Measurements from ENCODE around the gene SLC35G6. TPM values are rescaled to one million over a fixed set of nuclear protein-coding genes. Genes with fewer than 3 reads are reported as not detected.
A peak's percentile ranks its signal among the peaks of the same experiment; 100 is the strongest.
"Not testable (repeated sequence)": the region's sequence is repeated elsewhere in the genome, so short reads cannot be mapped to it uniquely, and the experiment has no call there.

Gene SLC35G6
- total RNA-seq, 1 donor, result not detected

DNA sequence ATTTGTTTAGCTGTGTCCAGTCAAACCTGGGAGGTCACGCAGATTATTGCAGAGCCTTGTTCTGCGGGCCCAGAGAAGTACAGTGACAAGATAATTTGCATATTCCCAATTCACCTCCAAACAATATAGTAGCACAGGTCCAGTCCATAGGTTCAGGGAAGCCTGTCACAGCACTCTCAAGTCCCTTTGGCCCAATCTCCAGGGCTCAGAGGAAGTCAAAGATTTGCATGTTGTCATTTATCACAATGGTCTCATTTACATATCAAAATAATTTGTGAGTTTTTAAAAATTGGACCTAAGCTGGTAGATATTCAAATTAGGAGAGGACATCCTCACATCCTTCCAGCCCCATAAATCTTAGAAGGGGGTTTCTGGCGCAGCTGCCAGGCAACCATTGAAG lies 13.7 kb upstream of the SLC35G6 start:
- Histone ChIP-seq H3K27me3 (ENCODE audit: insufficient read depth, low read length) (no peaks in the 10 kb centered on the region), H3K4me3 (ENCODE audit: low read length) (no peak overlapping the region), H3K4me1 (ENCODE audit: insufficient read depth, low read length) (peaks cover 27% of the 10 kb centered on the region), H3K9me3 (ENCODE audit: low read depth, low read length) (no peaks in the 10 kb centered on the region)

DNA sequence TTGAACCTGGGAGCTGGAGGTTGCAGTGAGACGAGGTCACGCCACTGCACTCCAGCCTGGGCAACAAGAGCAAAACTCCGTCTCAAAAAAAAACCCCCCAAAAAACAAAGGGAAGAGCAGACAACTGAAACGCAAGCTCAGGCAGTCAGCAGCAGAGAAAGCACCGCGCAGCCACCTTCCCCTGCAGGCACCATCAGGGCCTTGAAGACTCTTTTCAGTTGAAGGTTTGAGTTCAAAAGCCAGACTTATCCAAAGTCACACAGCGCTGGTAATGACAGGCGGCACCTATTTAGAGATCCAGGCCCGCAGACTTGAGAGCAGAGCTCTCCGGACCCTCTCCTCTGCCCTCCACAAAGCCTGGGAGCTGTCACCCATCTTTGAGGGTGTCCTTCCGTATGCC lies 13.0 kb upstream of the SLC35G6 start:
- Histone ChIP-seq H3K27me3 (ENCODE audit: insufficient read depth, low read length) (no peaks in the 10 kb centered on the region), H3K4me3 (ENCODE audit: low read length) (no peak overlapping the region), H3K9me3 (ENCODE audit: low read depth, low read length) (no peaks in the 10 kb centered on the region), H3K4me1 (ENCODE audit: insufficient read depth, low read length) (peaks cover 30% of the 10 kb centered on the region)

DNA sequence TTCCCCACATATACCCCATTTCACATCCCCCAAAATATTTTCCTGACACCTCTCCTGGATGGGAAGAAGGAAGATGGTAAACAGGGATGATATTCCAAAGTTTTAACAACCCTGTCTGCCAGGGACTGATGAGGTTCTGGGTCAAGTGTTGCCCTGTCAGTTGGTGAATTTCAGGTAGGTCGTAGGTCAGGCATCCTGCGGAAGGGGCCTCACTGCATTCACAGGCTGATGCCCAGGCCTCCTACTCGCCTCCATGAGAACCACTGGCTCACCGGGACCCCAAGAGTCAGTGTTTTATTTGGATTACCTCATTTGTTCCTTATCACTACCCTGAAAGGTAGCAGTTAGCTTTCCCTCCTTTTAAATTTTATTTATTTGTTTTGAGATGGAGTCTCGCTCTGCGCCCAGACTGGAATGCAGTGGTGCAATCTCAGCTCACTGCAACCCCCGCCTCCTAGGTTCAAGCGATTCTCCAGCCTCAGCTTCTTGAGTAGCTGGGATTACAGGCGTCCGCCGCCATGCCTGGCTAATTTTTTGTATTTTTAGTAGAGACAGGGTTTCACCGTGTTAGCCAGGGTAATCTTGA lies 12.3 kb upstream of the SLC35G6 start:
- peaks cover 30% of the 10 kb centered on the region for H3K4me1 ChIP-seq (ENCODE audit: insufficient read depth, low read length)
- no peaks in the 10 kb centered on the region for H3K27me3 ChIP-seq (ENCODE audit: insufficient read depth, low read length)
- no peak overlapping the region for H3K4me3 ChIP-seq (ENCODE audit: low read length)
- no peaks in the 10 kb centered on the region for H3K9me3 ChIP-seq (ENCODE audit: low read depth, low read length)

DNA sequence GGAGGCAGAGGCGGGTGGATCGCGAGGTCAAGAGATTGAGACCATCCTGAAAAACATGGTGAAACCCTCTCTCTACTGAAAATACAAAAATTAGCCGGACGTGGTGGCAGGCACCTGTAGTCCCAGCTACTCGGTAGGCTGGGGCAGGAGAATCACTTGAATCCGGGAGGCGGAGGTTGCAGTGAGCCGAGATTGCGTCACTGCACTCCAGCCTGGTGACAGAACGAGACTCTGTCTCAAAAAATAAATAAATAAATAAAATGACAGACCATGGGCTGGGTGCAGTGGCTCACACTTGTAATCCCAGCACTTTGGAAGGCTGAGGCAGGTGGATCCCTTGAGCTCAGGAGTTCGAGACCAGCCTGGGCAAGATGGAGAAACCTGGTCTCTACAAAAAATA lies 11.4 kb upstream of the SLC35G6 start:
- H3K9me3 ChIP-seq (ENCODE audit: low read depth, low read length); H3K4me3 ChIP-seq (ENCODE audit: low read length); H3K27me3 ChIP-seq (ENCODE audit: insufficient read depth, low read length): not testable (repeated sequence)
- H3K4me1 ChIP-seq (ENCODE audit: insufficient read depth, low read length), result peaks cover 33% of the 10 kb centered on the region

DNA sequence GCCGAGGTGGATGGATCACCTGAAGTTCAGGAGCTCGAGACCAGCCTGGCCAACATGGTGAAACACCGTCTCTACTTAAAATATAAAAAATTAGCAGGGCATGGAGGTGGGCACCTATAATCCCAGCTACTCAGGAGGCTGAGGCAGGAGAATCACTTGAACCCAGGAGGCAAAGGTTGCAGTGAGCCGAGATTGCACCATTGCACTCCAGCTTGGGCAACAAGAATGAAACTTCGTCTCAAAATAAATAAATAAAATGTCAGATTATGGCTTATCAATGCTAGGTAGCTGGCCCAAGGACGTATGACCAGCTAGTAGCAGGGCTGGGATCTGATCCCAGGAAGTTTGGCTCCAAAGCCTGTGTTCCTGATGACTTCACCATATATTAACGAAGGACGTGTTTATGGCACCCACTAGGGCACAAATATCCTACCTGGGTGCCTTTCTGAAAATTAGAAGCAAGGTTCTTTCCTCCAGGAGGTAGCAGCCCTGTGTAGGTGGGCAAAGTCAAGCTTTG lies 10.7 kb upstream of the SLC35G6 start:
- H3K4me1 ChIP-seq (ENCODE audit: insufficient read depth, low read length), result peaks cover 40% of the 10 kb centered on the region

DNA sequence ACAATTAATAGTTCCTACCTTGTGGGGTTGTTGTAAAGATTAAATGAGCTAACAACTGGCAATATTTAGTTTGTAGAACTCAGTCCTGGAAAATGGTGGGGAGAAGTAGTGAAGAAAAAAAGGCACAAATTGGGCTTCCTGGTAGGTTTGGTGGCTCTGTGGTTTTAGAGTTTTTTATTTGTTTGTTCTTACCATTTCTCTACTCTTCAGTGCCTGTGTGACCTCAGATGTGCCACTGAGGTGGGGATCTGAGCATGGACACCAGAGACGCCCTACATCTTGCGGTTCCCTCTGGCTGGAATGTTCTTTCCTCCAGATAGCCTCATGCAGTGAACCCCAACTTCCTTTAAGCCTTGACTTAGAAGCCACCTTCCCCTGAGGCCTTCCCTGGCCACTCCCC lies 9.5 kb upstream of the SLC35G6 start:
- peaks cover 45% of the 10 kb centered on the region for H3K4me1 ChIP-seq (ENCODE audit: insufficient read depth, low read length)
- H3K4me3 ChIP-seq (ENCODE audit: low read length), result no peak overlapping the region
- no peaks in the 10 kb centered on the region for H3K27me3 ChIP-seq (ENCODE audit: insufficient read depth, low read length)
- H3K9me3 ChIP-seq (ENCODE audit: low read depth, low read length), result no peaks in the 10 kb centered on the region

More for the DNA sequence above, 10.7 kb upstream of the SLC35G6 start:
- H3K4me3 ChIP-seq (ENCODE audit: low read length); H3K27me3 ChIP-seq (ENCODE audit: insufficient read depth, low read length); H3K9me3 ChIP-seq (ENCODE audit: low read depth, low read length): not testable (repeated sequence)

DNA sequence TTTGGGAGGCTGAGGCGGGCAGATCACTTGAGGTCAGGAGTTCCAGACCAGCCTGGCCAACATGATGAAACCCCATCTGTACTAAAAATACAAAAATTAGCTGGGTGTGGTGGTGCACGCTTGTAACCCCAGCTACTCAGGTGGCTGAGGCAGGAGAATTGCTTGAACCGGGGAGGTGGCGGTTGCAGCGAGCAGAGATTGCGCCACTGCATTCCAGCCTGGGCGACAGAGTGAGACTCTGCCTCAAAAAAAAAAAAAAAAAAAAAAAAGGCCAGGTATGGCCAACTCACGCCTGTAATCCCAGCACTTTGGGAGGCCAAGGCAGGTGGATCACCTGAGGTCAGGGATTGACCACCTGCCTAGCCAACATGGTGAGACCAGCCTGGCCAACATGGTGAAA lies 6.5 kb upstream of the SLC35G6 start:
- not testable (repeated sequence) for H3K9me3 ChIP-seq (ENCODE audit: low read depth, low read length); H3K27me3 ChIP-seq (ENCODE audit: insufficient read depth, low read length); H3K4me3 ChIP-seq (ENCODE audit: low read length)
- H3K4me1 ChIP-seq (ENCODE audit: insufficient read depth, low read length), result peaks cover 55% of the 10 kb centered on the region

DNA sequence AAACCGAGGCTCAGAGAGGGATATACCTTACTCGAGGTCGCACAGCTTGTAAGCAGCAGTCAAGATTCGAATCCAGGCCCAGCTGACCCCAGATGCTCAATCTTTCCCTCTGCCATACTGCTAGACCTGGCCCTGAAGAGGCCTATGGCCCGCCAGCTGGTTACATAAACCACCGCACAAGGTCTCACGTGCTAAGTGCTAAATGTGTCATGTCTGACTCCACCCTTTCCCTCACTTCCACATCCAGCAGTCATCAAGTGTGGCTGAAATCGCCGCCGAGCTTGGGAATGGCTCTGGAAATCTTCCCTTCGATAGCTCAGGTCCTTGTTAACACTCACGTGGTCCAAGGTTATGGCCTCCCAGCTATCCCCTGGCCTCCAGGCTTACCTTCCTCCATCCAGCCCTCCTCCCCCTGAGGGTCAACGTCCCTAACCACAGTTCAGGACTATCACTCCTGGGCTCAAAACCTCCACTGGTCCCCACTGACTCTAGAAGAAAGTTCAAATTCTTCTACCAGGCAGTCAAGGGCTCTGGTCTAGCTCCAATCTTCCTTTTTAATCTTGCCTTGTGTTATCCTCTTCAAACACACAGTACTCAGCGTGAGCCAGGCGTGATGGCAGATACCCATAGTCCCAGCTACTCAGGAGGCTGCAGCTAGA lies 5.4 kb upstream of the SLC35G6 start:
- Histone ChIP-seq H3K9me3 (ENCODE audit: low read depth, low read length) (no peaks in the 10 kb centered on the region), H3K4me3 (ENCODE audit: low read length) (no peak overlapping the region), H3K27me3 (ENCODE audit: insufficient read depth, low read length) (no peaks in the 10 kb centered on the region), H3K4me1 (ENCODE audit: insufficient read depth, low read length) (peaks cover 66% of the 10 kb centered on the region)

DNA sequence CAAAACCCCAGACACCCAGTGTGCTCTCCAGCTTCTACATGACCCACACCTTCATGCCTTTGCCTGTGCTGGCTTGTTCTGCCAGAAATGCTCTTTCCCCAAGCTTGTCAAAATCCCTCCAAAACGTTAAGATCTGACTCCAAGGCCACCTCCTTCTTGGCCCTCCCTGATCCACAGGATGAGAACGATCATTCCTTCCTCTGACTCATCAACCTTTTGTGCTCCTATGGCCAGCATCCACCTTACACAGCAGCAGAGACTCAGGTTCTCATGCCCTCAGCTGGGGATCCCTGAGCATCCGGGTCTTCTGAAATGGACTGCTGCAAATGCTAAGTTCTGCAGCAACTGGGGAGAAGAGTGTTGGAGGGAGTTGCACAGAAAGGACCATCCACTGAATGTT lies 4.8 kb upstream of the SLC35G6 start:
- no peak overlapping the region for H3K4me3 ChIP-seq (ENCODE audit: low read length)
- peaks cover 69% of the 10 kb centered on the region for H3K4me1 ChIP-seq (ENCODE audit: insufficient read depth, low read length)
- no peaks in the 10 kb centered on the region for H3K27me3 ChIP-seq (ENCODE audit: insufficient read depth, low read length)
- no peaks in the 10 kb centered on the region for H3K9me3 ChIP-seq (ENCODE audit: low read depth, low read length)

DNA sequence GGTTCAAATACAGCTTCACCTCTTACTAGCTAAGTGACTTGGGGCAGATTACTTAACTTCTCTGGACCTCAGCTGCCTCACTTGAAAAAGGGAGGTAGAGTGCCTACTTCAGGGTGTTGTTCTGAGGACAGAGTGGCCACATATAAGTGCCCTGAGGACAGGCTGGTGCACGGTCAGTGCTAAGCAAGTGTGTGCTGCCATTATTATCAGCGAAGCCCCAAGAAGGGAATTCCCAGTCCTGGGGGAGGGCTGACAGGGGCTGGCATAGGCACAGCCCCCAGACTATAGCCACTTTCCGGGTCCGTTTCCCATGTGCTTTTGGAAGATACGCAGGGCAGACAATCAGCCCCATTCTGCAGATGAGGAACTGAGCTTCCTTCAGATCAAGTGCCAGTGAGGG lies 4.3 kb upstream of the SLC35G6 start:
- Histone ChIP-seq H3K9me3 (ENCODE audit: low read depth, low read length) (no peaks in the 10 kb centered on the region), H3K27me3 (ENCODE audit: insufficient read depth, low read length) (no peaks in the 10 kb centered on the region), H3K4me1 (ENCODE audit: insufficient read depth, low read length) (peaks cover 67% of the 10 kb centered on the region), H3K4me3 (ENCODE audit: low read length) (no peak overlapping the region)

DNA sequence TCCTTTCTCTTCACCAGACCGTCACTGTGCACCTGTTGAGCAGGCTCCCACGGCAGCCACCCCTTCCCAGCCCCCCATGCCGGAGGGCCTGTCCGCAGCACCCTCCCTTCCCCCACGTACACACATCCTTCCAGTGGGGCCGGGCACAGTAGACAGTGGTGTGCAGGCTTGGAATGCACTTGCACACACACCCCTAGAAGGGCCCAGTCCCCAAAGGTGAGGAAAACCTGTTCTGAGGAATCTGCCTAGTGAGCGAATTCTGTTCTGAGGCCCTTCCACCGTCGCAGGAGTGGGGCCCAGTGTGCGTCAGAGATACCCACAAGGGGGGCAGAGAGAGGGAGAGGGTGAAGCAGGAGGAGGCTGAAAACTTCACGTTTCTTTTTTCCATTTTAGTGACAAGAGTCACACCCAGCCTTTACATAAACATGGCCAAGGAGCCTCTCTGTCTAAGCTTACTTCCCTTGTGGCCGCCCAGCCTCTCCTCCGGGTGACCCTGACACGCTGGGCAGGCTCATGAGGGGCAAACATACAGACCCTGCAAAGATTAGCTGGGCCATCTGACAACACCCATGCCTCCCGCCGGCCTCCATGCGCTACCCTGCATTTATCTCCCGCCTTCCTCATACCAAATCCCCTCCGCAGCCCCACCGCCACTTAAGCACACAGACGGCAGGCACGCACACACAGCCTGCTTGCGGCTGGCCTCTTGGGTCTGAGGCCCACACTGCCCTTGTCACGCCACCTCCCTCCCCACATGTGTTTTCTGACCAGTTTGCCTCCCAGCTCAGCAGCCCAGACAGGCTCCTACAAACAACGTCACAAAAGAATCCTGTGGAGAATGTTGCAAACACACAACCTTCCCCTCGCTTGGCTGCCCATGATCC lies 3.6 kb upstream of the SLC35G6 start:
- Histone ChIP-seq H3K9me3 (ENCODE audit: low read depth, low read length) (no peaks in the 10 kb centered on the region), H3K4me3 (ENCODE audit: low read length) (peak overlapping the region; percentile 65), H3K27me3 (ENCODE audit: insufficient read depth, low read length) (no peaks in the 10 kb centered on the region), H3K4me1 (ENCODE audit: insufficient read depth, low read length) (peaks cover 61% of the 10 kb centered on the region)

DNA sequence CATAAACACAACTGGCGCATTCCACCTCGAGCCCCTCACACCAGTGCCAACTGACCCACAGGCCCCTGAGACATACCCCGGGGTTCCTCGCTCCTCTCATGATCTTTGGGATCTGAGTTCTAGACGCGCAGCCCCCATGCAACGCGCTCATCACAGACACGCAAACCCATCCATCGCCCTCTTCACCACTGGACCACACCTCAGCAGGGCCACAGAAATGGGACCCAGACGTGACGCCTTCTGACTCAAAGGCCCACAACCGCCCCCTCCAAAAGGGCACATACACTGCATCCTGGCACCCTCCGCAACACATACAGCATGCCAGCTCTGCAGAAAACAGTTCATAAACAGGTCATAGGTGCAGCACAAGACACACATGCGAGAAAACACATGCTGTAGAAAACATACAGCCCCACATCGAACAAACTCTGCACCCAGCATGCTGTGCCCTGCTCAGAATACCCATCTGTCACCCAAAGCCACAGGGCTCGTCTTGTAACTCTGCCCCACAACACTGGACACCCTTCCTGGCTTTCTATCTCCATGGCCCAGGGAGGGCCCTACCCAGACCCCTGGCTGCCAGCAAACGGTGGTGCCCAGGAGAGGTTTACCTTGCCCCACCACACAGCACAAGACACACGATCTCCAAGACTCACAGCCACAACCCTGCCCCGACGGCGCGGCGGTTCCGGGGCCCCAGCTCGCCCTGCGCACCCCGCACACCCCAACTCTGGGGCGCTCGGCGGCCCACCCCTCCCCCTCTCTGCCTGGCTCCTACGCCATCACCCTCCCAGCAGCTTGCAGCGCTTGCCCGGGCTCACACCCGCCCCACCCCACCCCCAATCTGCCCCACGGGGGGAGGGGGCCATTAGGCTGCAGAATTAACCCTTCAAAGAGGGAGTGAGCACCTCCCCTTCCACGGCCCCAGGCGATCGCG lies 2.7 kb upstream of the SLC35G6 start:
- H3K4me1 ChIP-seq (ENCODE audit: insufficient read depth, low read length), result peaks cover 67% of the 10 kb centered on the region
- H3K27me3 ChIP-seq (ENCODE audit: insufficient read depth, low read length), result no peaks in the 10 kb centered on the region
- peak overlapping the region; percentile 65 for H3K4me3 ChIP-seq (ENCODE audit: low read length)
- no peaks in the 10 kb centered on the region for H3K9me3 ChIP-seq (ENCODE audit: low read depth, low read length)

DNA sequence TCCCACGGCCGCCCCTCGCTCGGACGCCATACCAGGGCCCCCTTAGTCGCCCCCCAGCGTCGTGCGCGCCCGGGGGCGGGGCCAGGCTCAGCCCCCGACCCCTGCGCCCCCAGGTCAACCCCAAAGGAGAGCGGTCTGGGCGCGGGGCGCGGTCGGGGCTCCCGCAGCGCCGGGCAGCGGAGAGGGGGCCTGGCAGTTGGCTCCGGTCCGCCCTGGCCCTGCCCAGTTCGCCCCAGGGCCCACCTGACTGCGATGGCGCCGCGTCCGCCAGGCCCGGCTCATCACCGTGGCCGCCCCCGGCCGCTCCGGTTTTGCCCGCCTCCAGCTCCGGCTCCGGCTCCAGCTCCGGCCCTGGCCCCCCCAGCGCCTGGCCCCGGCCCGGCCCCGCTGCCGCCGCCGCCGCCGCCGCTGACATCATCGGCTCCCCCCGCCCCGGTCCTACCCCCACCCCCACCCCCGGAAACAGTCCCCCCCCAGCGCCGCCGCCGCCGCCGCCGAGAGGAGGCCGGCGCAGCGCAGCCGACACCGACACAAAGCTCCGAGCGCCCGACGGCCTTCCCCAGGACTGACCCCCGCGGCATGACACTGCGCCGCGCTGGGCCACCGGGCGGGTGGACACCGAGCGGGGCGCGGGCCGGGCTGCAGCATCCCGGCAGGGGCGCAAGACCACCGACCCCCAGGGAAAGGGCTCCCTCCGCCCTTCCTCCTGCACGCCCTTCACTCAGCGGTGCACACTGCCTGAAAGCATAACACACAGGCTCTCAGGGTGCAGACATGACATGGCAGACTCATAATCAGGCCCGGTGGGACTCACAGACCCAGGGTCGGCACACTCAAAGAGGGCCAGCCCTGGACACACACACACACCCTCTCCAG lies 1.8 kb upstream of the SLC35G6 start, which contains the start of gene ZBTB4:
Gene ZBTB4 (minus strand): TSS at position 419 of the 876 bp plus-strand sequence. CDS start 12,830 bp downstream, outside the sequence.
- peaks cover 67% of the 10 kb centered on the region for H3K4me1 ChIP-seq (ENCODE audit: insufficient read depth, low read length)
- H3K27me3 ChIP-seq (ENCODE audit: insufficient read depth, low read length), result no peaks in the 10 kb centered on the region
- H3K9me3 ChIP-seq (ENCODE audit: low read depth, low read length), result no peaks in the 10 kb centered on the region
- H3K4me3 ChIP-seq (ENCODE audit: low read length), result peak within 1 kb of the TSS; percentile 65

DNA sequence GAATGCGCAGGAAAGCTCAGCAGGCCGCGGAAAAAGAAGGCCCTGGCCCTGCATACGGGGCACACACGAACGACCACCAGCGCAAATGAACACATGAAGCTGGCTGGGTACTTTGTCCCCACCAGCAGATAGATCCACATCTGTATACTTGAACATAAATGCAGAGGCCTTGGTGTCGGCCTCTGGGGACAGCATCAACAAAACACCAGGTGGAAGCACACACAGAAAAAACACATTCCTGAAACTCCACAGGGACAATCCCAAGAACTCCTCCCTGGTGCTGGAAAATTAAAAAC lies 1.2 kb upstream of the SLC35G6 start:
- H3K4me3 ChIP-seq (ENCODE audit: low read length), result peak overlapping the region; percentile 51
- H3K4me1 ChIP-seq (ENCODE audit: insufficient read depth, low read length), result peaks cover 64% of the 10 kb centered on the region
- H3K9me3 ChIP-seq (ENCODE audit: low read depth, low read length), result no peaks in the 10 kb centered on the region
- H3K27me3 ChIP-seq (ENCODE audit: insufficient read depth, low read length), result no peaks in the 10 kb centered on the region

Data from mononuclear cell (primary cell).